Stimulated activated CD4-positive, alpha-beta T cell treated with anti-CD3 and anti-CD28 coated beads, TNF-alpha, amount 100 ng/mL, for 24 hours (primary cell): ENCODE data around the gene ECI1.

Experiments used
- DNase-seq, 3 experiments: peaks; one replicate each; pipeline ENCODE4 v3.0.0-alpha.2; 2020; ENCODE audit warnings: low read depth in 3 of 3

Gene ECI1

GRCh38 chr16:2251296-2252111 is at the start of gene ECI1:
ECI1 (minus strand) TSS chr16:2251587; CDS start chr16:2251566, 21 bp downstream.
- peak; percentile 58 to 88 (median 64) for DNase-seq

DNA sequence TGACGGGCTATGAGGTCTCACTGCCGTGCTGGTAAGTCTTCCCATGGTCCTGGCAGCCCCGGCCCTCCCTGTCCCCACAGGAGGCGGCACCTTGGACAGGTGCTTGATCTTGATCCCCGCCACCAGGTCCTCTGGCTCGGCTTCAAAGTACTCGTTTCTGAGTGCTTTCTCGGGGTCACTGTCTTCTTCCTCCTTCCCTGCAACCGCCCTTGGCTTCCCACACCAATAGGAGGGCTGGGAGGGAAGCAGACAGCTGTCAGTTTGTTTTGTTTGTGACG is 48.5 kb upstream of the ECI1 start:
- DNase-seq = no peak

DNA sequence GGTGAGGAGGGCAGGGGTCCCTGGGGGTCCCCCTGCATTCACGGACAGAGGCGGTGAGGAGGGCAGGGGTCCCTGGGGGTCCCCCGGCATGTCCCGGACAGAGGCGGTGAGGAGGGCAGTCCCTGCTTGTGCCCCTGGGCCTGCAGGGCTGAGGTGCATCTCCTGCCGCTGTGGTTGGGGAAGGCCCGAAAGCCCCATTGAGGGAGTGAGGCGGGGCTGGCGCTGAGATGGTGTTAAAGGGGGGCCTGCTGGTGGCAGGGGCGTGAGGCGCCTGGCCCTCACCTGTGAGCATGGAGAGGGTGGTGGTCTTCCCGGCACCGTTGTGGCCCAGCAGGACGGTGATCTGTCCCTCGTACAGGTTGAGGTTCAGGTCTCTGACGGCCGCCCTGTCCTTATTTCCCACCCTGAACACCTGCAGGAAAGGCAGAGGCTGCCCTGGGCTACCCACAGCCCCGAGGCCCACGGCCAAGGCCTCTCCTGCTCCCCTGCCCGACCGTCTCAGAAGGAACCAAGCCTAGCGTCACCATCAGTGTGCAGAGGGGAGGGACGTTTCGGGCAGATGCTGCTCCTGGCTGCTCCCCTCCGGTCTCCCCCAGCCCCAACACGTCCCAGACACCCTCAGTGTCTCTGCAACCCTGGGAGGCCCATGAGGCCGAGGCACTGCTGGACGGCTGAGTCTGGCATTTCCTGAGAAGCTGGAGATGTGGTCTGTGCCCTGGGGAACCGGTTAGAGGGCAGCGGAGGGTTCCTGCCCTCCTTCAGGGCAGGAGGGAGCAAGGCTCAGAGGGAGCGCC is 47.9 kb upstream of the ECI1 start:
- no peak for DNase-seq

DNA sequence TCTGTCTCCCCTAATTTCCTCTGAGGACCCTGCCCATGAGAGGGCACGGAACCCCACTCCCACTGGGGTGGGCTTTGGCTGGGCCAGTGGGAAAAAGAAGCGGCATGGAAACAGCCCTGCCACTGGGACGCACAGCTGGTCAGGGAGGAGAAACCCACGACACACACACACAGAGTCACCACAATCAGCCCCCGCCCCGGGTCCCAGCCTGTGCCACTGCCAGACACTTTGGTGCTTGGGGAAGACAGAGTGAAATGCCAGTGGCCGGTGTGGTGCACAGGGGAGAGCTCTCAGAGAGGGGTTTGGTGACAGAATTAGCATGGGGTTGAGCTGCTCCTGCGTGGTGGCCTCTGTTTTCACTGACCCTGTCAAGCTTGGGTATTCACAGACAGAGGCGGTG is 47.2 kb upstream of the ECI1 start:
- DNase-seq = no peak

DNA sequence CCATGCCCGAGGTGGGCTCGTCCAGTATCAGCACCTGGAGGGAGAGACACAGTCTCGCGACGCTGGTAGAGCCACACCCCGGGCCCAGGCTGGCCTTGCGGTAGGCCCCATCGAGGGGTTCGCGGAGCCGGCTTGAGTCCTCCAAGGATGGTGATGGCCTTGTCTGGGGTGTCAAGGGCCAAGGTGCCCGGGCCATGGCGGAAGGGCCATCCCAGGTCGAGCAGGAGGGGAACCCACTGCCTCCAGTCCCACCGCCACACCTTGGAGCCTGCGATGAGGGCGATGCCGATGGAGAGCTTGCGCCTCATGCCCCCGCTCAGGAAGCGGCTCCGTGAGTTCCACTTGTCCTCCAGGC is 46.1 kb upstream of the ECI1 start:
- no peak for DNase-seq

DNA sequence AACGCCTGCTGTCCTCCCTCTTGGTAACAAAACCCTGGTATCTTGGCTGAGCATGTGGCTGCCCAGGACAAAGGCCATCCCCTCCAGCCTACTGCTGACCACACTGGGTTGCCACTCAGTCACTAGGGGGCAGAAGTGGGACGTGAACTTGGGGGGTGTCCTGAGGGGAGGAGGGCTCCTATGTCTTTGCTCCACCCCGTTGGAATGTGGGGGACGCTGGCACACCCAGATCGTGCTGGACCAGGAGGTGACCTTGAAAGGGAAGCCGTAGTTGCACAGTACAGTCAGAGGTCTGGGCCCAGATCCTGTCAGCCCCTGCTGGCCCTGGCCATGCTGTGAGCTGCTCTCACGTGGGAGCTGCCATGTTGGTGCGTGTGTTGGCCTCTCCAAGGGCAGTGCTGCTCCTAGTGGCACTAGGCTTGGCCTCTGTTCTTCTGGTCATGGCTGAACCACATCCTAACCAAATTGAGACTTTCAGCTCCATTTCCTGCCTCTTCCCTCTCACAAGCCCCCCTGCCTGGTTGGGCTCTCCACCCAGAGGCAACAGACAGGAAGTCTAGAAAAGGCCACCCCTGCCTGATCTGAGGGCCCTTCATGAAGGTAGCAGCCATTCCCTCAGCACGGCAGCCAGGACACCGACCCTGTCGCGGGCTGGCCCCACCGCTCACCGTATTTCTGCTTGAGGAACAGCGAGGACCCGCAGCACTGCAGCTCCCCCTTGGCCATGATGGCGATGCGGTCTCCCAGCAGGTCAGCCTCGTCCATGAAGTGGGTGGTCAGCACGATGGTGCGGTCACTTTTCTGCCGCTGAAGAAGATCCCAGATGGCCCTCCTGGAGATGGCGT is 45.5 kb upstream of the ECI1 start:
- DNase-seq = peak in 1 of 3 experiments; percentile 11

GRCh38 chr16:2295056-2295798 is 43.8 kb upstream of the ECI1 start:
- DNase-seq = no peak

GRCh38 chr16:2292221-2292620 is 40.8 kb upstream of the ECI1 start:
- no peak for DNase-seq

- DNase-seq = no peak
Measured at GRCh38 chr16:2289282-2289681, 37.9 kb upstream of the ECI1 start.

DNA sequence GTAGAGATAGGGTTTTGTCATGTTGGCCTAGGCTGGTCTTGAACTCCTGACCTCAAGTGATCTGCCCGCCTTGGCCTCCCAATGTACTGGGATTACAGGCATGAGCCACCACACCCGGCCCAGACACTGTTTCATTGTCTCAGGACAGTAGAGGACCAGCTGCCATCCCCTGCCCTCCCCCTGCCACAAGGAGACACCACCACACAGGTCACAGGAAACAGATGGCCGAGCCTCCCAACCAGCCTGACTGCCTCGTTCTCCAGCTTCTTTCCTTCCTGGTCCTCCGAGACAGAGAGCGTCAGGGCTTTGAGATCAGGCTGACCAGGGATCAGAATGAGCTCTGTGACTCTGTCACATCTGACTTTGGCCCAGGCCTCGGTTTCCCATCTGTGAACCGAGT is 37.3 kb upstream of the ECI1 start:
- no peak for DNase-seq

GRCh38 chr16:2287916-2288547 is 36.6 kb upstream of the ECI1 start:
- DNase-seq = no peak

- no peak for DNase-seq
Measured at GRCh38 chr16:2286550-2286949, 35.2 kb upstream of the ECI1 start.

DNA sequence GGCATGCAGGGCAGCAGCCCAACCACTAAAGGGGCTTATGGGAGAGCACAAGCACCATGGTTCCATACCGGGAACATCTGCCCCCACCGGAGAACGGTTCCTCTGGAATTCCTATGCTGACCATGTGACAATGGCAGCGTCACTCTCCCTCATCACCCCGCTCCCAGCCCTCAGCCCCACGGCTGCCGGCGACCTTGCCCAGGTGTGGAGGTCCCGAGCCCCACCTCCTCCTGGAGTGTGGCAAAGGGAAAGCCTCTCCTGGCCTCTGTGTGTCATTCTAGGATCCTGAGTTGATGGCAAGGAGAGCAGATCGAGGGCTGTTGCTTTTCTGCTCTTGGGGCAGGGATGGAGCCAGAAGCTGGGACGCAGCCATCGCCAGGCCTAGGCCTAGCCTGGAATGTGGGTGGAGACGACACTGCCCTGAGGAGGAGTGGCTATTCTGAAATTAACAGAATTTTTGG is 34.4 kb upstream of the ECI1 start:
- no peak for DNase-seq

DNA sequence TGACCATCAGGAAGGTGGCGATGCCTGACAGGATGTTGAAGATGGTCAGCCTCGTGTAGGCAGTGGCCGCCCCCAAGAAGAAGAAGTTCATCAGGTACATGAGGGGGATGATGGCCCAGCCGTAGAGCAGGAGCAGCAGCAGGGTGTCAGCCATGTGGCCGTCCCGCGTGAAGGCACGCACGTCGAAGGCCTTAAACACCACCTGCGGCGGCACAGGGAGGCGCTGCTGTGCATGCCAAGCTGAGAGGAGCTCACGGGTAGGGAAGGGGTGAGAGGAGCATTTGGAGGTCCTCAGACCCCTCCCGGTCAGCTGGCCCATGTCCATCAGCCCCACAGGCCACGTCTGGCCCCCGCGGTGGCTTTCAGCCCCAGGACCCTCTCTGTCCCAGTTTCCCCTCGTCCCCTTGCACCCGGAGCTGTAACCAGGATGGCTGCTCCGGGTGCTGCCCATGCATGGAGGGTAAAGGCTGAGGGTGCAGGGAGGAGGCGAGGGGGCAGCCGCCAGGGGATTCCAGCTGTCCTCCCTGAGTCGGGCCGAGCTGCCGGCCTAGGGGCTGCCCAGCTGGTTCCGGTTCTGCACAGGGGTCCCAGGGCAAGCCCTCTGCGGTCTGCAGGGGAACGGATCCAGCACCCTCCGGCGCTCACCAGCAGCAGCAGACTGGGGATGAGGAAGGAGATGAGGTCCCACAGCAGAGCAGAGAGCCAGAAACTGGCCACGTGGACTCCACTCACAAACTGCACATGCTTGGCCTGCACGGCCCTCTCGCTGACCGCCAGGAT is 33.6 kb upstream of the ECI1 start:
- DNase-seq = no peak

DNA sequence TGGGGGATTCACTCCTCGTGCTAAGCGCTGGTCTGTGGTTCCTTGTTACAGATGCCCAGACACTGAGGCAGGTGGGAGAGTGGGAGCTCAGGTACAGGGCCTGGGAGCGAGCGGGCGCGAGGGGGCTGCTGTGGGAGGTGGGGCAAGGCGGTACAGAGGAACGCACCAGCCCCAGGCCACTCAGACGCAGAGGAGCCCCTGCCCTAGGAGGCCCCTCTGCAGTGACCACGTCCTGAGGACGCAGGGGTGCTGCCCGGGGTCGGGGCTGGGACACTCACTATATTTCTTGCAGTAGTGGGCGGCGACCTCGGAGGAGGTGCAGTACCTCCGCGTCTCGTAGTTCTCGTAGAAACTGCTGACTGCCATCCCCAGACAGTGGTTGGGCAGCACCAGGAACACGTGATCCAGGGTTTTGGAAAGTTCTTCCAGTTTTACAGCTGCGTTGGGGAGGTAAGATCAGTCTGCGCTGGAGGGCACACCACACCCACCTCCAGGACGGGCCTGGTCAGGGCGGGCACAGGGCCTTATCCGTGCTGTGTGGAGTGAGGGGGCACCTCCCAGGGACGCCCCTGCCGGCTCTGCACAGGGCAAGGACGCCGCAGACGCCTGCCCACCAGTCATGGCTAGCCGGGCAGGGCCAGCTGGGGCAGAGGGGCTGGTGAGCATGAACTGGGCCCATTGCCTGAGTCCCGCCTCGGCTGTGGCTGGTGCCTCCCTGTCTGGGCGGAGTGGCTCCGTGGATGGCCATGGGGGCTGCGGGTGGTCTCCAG is 32.8 kb upstream of the ECI1 start:
- DNase-seq = no peak

GRCh38 chr16:2282866-2283555 is 31.6 kb upstream of the ECI1 start:
- DNase-seq = no peak

- DNase-seq = no peak
Measured at GRCh38 chr16:2282262-2282661, 30.9 kb upstream of the ECI1 start.

GRCh38 chr16:2280981-2281542 is 29.7 kb upstream of the ECI1 start:
- DNase-seq = no peak

DNA sequence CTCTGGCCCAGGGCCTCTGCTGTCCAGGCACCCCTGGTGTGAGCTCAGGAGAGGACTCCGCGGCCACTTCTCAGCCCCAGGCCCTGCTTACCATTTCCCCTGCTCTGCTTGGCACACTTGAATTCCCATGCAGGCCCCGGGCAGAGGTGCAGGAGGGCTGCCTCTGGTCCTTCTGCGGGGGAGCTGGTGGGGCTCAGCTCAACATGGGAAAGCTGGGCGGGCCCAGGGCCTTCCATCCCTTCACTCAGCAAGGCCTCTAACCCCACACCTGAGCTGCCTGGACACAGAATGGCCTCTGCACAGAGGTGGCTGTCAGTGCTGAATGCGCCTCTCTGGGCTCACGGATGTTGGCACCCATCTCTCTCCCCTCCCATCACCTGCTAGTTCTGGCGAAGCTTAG is 29.1 kb upstream of the ECI1 start:
- no peak for DNase-seq
